Left kidney (tissue), 8 donors: ENCODE data around the gene RASAL2. TPM values are rescaled to one million over a fixed set of nuclear protein-coding genes. Genes with fewer than 3 reads are reported as not detected.

Source experiments
- DNase-seq: peaks from one replicate; pipeline ENCODE4 v3.0.0-alpha.2; 2013
- long read RNA-seq, 8 donors: transcript quantifications; one replicate each; lab custom pipeline, GENCODE V29; 2026
- polyA plus RNA-seq: library from polyadenylated mRNA; unstranded; fragments of 120-200 nt; gene quantifications from one replicate; pipeline ENCODE4 v1.2.1, GENCODE V29; 2013; ENCODE audit not compliant: insufficient read length

RASAL2 gene
- polyA plus RNA-seq: 22.1 TPM
- long read RNA-seq, donor 1, partial matches to known transcripts: 0 of 3 reads
- long read RNA-seq, donor 1, other reads (novel, unspliced or antisense): 0 of 3 reads
- long read RNA-seq, donor 2, transcript RASAL2-204 (2 exons, 650 nt): major isoform, 8 of 8 reads
- long read RNA-seq, donor 2, partial matches to known transcripts: 0 of 8 reads
- long read RNA-seq, donor 2, other reads (novel, unspliced or antisense): 0 of 8 reads
- long read RNA-seq, donor 3, partial matches to known transcripts: 0 of 4 reads
- long read RNA-seq, donor 3, other reads (novel, unspliced or antisense): 0 of 4 reads
- long read RNA-seq, donor 4, partial matches to known transcripts: 0 of 2 reads
- long read RNA-seq, donor 4, other reads (novel, unspliced or antisense): 0 of 2 reads
- long read RNA-seq, donor 5, full-length matches to known transcripts: 4 of 10 reads
- long read RNA-seq, donor 5, partial matches to known transcripts: 0 of 10 reads
- long read RNA-seq, donor 5, other reads (novel, unspliced or antisense): 6 of 10 reads
- long read RNA-seq, donor 6, partial matches to known transcripts: 0 of 2 reads
- long read RNA-seq, donor 6, other reads (novel, unspliced or antisense): 0 of 2 reads
- long read RNA-seq, donor 7, transcript RASAL2-204 (2 exons, 650 nt): major isoform, 11 of 11 reads
- long read RNA-seq, donor 7, partial matches to known transcripts: 0 of 11 reads
- long read RNA-seq, donor 7, other reads (novel, unspliced or antisense): 0 of 11 reads
- long read RNA-seq, donor 8, partial matches to known transcripts: 0 of 1 reads
- long read RNA-seq, donor 8, other reads (novel, unspliced or antisense): 0 of 1 reads

- DNase-seq: peak; percentile 68
These were observed at the start of gene RASAL2 for GRCh38 chr1:178093951-178094738. TSS of gene RASAL2 (plus strand) at chr1:178094104. CDS start at chr1:178094493, 389 bp downstream.

GRCh38 chr1:178046591-178047270 is 47.2 kb upstream of the RASAL2 start:
- DNase-seq: no peak

GRCh38 chr1:178047403-178048093 is 46.4 kb upstream of the RASAL2 start:
- no peak for DNase-seq

GRCh38 chr1:178048426-178048825 is 45.5 kb upstream of the RASAL2 start:
- no peak for DNase-seq

- DNase-seq: no peak
These were observed 45.0 kb upstream of the RASAL2 start for GRCh38 chr1:178048883-178049282.

GRCh38 chr1:178050084-178050483 is 43.8 kb upstream of the RASAL2 start:
- no peak for DNase-seq

- no peak for DNase-seq
These were observed 42.8 kb upstream of the RASAL2 start for GRCh38 chr1:178051071-178051470.

GRCh38 chr1:178052650-178053461 is 41.0 kb upstream of the RASAL2 start:
- DNase-seq: no peak

- DNase-seq: no peak
These were observed 38.8 kb upstream of the RASAL2 start for GRCh38 chr1:178055093-178055492.

- DNase-seq: no peak
These were observed 38.0 kb upstream of the RASAL2 start for GRCh38 chr1:178055779-178056471.

GRCh38 chr1:178057141-178057765 is 36.7 kb upstream of the RASAL2 start:
- DNase-seq: no peak

- DNase-seq: no peak
These were observed 35.9 kb upstream of the RASAL2 start for GRCh38 chr1:178057912-178058534.

GRCh38 chr1:178060789-178061556 is 32.9 kb upstream of the RASAL2 start:
- DNase-seq: no peak

- no peak for DNase-seq
These were observed 32.3 kb upstream of the RASAL2 start for GRCh38 chr1:178061620-178062019.

- no peak for DNase-seq
These were observed 29.6 kb upstream of the RASAL2 start for GRCh38 chr1:178064191-178064821.

- no peak for DNase-seq
These were observed 28.7 kb upstream of the RASAL2 start for GRCh38 chr1:178065250-178065649.

- no peak for DNase-seq
These were observed 27.5 kb upstream of the RASAL2 start for GRCh38 chr1:178066296-178066907.
